Body of pancreas (tissue), 4 donors: ENCODE measurements around the gene RANBP3. TPM values are rescaled to one million over a fixed set of nuclear protein-coding genes. Genes with fewer than 3 reads are reported as not detected.
A peak's percentile ranks its signal among the peaks of the same experiment; 100 is the strongest.

Experiments
- ATAC-seq: fragments of 150-250 bp; one replicate; pipeline ENCODE4 v1.9.1; 2016
- DNase-seq, 4 donors: peaks; one replicate each; pipeline ENCODE4 v3.0.0-alpha.2; 2019
- H3K27ac ChIP-seq, 4 donors: fragments of 200-600 bp; sonication (generic); 1 replicate in 3 of 4; 2 replicates in 1 of 4; pipeline versions ENCODE4 v1.5.1 to v1.6.1; 2016 to 2019; ENCODE audit warnings: mild to moderate bottlenecking in 1 of 4, mixed read lengths in 1 of 4, moderate library complexity in 1 of 4
- H3K27me3 ChIP-seq, 2 donors: fragments of 200-600 bp; sonication (generic); one replicate each; pipeline ENCODE4 v1.6.0; 2016; ENCODE audit warnings: mild to moderate bottlenecking in 1 of 2
- H3K36me3 ChIP-seq, 2 donors: fragments of 200-600 bp; sonication (generic); replicated peaks in 1 of 2; 2 replicates each; pipeline ENCODE4 v1.5.1; 2016; ENCODE audit warnings: low read depth in 2 of 2; ENCODE audit not compliant: insufficient read depth in 1 of 2
- H3K4me1 ChIP-seq: fragments of 200-600 bp; sonication (generic); one replicate; pipeline ENCODE4 v1.6.0; 2016
- H3K4me3 ChIP-seq, 2 donors: fragments of 200-600 bp; sonication (generic); 1 replicate in 1 of 2; 2 replicates in 1 of 2; pipeline ENCODE4 v1.5.1; 2016 to 2019
- H3K9me3 ChIP-seq, 3 donors: fragments of 200-600 bp; sonication (generic); 1 replicate in 2 of 3; 2 replicates in 1 of 3; pipeline ENCODE4 v1.5.1; 2016
- POLR2A ChIP-seq, 3 donors: fragments of 450-650 bp; IDR thresholded peaks; one replicate each; pipeline ENCODE4 v1.6.1; 2016; ENCODE audit warnings: antibody characterized with exemption in 3 of 3, mild to moderate bottlenecking in 2 of 3
- WGBS, 2 donors: methylation state at CpG; one replicate each; pipeline ENCODE4 v1.1.5; 2017; 5-methylcytosine and 5-hydroxymethylcytosine counted together
- intact Hi-C: fragments of 100-400 bp; cut with DNase I; formaldehyde crosslinking; loops from one replicate; pipeline ENCODE4 v1.15.1; 2023
- total RNA-seq, 2 donors: library from RNA; depleted of rRNA; stranded (reverse); fragments of >200 nt; gene quantifications; one replicate each; pipeline ENCODE4 v1.1.0, GENCODE V29; 2016
- TF ChIP-seq, protein P1 (sequence below), 7 experiments: fragments of 450-650 bp in 4 of 7; fragments of 200-600 bp in 3 of 7; sonication (generic) in 3 of 7; IDR thresholded peaks; one replicate each; pipeline ENCODE4 v1.5.1; 2016 to 2019; ENCODE audit warnings: antibody characterized with exemption in 7 of 7

RANBP3 gene
- total RNA-seq, 2 donors from 2014 or later, result 62.0 to 90.0 TPM

DNA sequence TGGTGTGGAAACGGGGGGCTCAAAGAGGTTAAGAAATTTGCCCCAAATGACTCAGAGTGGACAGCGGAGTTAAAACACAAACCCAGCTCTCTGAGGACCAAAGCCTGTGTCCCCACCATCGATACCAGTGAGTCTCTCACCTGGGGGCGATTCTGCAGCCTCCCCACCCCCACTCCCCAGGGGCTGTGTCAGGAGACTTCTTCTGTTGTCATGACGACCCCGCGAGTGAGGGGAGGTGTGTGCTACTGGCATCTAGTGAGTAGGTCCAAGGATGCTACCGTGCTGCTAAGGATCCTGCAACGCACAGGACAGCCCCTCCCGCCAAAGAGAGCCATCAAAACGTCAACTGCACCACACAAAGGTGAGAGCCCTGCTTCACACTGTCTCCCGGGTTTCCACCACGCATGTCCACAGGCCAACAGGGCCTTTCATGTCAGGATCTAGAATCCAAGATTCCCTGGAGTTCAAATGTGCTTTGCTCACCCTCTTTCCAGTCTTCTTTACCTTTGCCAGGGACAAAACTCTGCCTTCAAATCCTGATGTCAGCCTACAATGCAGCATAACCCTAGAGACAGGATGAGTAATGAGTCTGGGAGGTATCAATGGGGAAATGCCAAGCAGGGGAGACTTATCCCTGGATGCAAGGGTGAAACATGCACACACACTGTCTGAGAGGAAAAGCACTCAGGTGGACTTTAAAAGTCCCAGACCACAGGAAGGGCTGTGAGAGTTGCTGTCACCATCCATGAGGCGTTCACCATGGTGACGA lies 3.9 kb downstream of the RANBP3 start:
- ATAC-seq (no peak), DNase-seq (no peak)
- Histone ChIP-seq H3K27ac (no peak overlapping the region), H3K27me3 (no peaks in the 10 kb centered on the region), H3K4me1 (peaks cover 79% of the 10 kb centered on the region), H3K9me3 (no peaks in the 10 kb centered on the region), H3K4me3 (no peak overlapping the region), H3K36me3 (no peaks in the 10 kb centered on the region)
- TF ChIP-seq, protein P1, sequence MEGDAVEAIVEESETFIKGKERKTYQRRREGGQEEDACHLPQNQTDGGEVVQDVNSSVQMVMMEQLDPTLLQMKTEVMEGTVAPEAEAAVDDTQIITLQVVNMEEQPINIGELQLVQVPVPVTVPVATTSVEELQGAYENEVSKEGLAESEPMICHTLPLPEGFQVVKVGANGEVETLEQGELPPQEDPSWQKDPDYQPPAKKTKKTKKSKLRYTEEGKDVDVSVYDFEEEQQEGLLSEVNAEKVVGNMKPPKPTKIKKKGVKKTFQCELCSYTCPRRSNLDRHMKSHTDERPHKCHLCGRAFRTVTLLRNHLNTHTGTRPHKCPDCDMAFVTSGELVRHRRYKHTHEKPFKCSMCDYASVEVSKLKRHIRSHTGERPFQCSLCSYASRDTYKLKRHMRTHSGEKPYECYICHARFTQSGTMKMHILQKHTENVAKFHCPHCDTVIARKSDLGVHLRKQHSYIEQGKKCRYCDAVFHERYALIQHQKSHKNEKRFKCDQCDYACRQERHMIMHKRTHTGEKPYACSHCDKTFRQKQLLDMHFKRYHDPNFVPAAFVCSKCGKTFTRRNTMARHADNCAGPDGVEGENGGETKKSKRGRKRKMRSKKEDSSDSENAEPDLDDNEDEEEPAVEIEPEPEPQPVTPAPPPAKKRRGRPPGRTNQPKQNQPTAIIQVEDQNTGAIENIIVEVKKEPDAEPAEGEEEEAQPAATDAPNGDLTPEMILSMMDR (IDR thresholded peaks at IDR 0.05), result no peak
- TF ChIP-seq POLR2A (IDR thresholded peaks at IDR 0.05), result no peak
- intact Hi-C loops, result no loop called here
- WGBS, 2 donors, result 75 to 80% methylated on average over 12 to 15 of the region's 15 CpGs

- H3K9me3 ChIP-seq, result no peaks in the 10 kb centered on the region
- 85 to 92% methylated on average over 5 of the region's 5 CpGs for WGBS, 2 donors
- peaks cover 79% of the 10 kb centered on the region for H3K4me1 ChIP-seq
- ATAC-seq (no peak), DNase-seq (no peak)
- TF ChIP-seq, protein P1 (IDR thresholded peaks at IDR 0.05), result no peak
- no peak for TF ChIP-seq POLR2A (IDR thresholded peaks at IDR 0.05)
- no peaks in the 10 kb centered on the region for H3K36me3 ChIP-seq
- no peak overlapping the region for H3K27ac ChIP-seq
- intact Hi-C loops, result no loop called here
- no peaks in the 10 kb centered on the region for H3K27me3 ChIP-seq
- no peak overlapping the region for H3K4me3 ChIP-seq
Measured at GRCh38 chr19:5973376-5973775, 4.6 kb downstream of the RANBP3 start.

DNA sequence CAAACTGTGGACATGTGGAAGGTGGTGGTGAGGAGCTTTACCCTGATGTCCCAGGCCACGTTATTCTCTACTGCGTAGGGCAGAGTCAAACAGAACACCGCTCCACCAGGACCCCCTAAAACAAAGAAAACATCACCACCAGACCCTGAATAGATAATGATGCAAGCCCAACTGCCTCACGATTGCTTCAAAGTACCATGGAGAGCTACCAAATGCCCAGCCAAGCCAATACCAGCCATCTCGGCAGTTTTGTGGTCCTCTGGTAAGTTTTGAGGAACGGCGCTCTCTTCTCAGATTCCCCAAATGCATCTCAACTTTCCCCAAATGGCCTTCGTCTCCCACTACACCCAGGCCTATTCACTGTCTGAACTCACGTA lies 5.6 kb downstream of the RANBP3 start:
- Histone ChIP-seq H3K36me3 (no peaks in the 10 kb centered on the region), H3K27me3 (no peaks in the 10 kb centered on the region), H3K4me1 (peaks cover 87% of the 10 kb centered on the region), H3K9me3 (no peaks in the 10 kb centered on the region), H3K27ac (peak overlapping the region in 2 of 4 donors; percentile 22 to 52), H3K4me3 (no peak overlapping the region)
- TF ChIP-seq, protein P1 (IDR thresholded peaks at IDR 0.05), result no peak
- ATAC-seq (no peak), DNase-seq (no peak)
- intact Hi-C loops, result no loop called here
- WGBS, 2 donors, result 79% methylated on average over 9 of the region's 9 CpGs

GRCh38 chr19:5971714-5972354 lies 6.1 kb downstream of the RANBP3 start:
- Histone ChIP-seq H3K27ac (peak overlapping the region in 2 of 4 donors; percentile 22 to 52), H3K4me1 (peaks cover 88% of the 10 kb centered on the region), H3K27me3 (no peaks in the 10 kb centered on the region), H3K4me3 (no peak overlapping the region), H3K36me3 (no peaks in the 10 kb centered on the region), H3K9me3 (no peaks in the 10 kb centered on the region)
- intact Hi-C loops, result no loop called here
- no peak for ATAC-seq
- 32 to 54% methylated on average over 2 of the region's 2 CpGs for WGBS, 2 donors
- no peak for TF ChIP-seq POLR2A (IDR thresholded peaks at IDR 0.05)
- TF ChIP-seq, protein P1 (IDR thresholded peaks at IDR 0.05), result no peak
- DNase-seq, result no peak
